LNCaP clone FGC (cell line): ENCODE measurements around the gene SKAP2.

ENCODE experiments used
- DNase-seq: peaks from one replicate; pipeline ENCODE4 v3.0.0-alpha.2; 2011; ENCODE audit warnings: low read depth
- H3K4me3 ChIP-seq: 2 replicates; pipeline ENCODE4 v1.5.1; 2011; ENCODE audit warnings: mild to moderate bottlenecking, low read depth, low read length, control low read depth
- TF ChIP-seq, protein P1 (sequence below): IDR thresholded peaks from 2 replicates; pipeline ENCODE4 v1.5.1; 2012; ENCODE audit warnings: mild to moderate bottlenecking; ENCODE audit not compliant: control insufficient read depth, insufficient read depth; ENCODE audit errors: extremely low read depth

SKAP2 gene

DNA sequence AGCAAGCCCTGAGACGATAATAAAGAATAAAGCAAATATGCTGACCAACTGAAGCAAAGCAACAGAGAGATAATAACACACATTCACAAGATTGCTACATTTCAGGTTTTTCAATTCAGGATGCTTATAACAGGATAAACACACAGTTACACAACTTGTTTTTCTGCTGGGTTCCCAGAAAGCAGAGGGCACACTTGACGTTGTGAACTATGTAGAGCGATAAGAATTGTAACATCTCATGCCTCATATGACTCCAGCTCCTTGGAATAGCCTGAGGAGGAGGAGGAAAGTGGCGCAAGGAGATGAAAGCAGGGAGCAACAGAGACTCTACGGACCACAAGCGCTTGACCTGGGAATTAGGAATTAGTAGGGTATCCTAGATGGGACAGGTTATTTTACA, 201.7 kb downstream of the SKAP2 start:
- DNase-seq, result no peak
- TF ChIP-seq, protein P1, sequence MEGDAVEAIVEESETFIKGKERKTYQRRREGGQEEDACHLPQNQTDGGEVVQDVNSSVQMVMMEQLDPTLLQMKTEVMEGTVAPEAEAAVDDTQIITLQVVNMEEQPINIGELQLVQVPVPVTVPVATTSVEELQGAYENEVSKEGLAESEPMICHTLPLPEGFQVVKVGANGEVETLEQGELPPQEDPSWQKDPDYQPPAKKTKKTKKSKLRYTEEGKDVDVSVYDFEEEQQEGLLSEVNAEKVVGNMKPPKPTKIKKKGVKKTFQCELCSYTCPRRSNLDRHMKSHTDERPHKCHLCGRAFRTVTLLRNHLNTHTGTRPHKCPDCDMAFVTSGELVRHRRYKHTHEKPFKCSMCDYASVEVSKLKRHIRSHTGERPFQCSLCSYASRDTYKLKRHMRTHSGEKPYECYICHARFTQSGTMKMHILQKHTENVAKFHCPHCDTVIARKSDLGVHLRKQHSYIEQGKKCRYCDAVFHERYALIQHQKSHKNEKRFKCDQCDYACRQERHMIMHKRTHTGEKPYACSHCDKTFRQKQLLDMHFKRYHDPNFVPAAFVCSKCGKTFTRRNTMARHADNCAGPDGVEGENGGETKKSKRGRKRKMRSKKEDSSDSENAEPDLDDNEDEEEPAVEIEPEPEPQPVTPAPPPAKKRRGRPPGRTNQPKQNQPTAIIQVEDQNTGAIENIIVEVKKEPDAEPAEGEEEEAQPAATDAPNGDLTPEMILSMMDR, result no peak
- H3K4me3 ChIP-seq, result no peak overlapping the region

DNA sequence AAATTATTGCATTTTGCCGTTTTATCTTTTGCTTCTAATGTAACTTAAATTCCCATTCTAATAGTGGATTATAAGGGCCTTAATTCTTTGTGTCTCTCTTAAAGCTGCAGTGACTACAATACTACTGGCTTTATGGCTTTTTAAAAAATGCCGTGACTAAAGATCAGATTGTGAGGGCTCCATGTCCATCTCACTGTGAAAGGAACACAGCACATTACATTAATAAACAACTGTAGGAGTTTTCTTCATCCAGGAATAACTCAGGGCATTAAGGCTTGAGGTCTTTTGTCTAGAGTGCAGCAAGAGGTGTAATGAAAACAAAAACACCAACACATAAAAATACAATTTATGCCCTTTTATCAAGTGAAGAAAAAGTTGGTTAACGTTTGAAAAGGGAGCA, 205.3 kb downstream of the SKAP2 start:
- no peak overlapping the region for H3K4me3 ChIP-seq
- TF ChIP-seq, protein P1, result no peak
- no peak for DNase-seq

DNA sequence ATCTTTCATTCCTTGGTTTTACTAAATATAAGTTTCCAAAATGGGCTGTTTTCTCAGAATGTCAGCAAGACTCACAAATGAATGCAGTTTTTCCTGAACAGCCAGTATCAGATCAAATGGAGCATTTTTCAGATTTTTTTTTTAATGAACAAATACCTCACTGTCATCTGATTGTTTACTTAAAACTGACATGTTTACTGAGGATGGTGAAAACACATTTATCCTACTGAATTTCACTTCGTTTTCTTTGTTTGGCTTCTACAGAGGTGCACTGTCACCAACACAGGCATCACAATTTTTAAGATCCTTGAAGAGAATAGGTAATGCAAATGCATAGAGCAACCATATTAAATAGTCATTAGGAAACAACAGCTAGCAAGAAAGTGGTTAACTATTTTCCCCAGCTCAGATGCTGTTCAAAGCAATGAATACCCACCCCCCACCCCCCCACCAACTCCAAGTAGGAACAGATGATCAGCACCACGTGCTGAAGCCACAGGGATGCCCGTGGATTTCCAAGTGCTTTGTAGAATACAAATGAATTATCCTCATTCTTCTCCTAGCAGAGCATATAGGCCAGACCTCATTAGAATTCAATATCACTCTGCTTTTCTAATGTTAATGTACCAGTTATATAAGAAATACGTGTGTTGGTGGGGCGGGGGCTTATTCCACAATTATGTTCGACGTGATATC, 205.9 kb downstream of the SKAP2 start:
- DNase-seq, result no peak
- TF ChIP-seq, protein P1, result no peak
- H3K4me3 ChIP-seq, result no peak overlapping the region

DNA sequence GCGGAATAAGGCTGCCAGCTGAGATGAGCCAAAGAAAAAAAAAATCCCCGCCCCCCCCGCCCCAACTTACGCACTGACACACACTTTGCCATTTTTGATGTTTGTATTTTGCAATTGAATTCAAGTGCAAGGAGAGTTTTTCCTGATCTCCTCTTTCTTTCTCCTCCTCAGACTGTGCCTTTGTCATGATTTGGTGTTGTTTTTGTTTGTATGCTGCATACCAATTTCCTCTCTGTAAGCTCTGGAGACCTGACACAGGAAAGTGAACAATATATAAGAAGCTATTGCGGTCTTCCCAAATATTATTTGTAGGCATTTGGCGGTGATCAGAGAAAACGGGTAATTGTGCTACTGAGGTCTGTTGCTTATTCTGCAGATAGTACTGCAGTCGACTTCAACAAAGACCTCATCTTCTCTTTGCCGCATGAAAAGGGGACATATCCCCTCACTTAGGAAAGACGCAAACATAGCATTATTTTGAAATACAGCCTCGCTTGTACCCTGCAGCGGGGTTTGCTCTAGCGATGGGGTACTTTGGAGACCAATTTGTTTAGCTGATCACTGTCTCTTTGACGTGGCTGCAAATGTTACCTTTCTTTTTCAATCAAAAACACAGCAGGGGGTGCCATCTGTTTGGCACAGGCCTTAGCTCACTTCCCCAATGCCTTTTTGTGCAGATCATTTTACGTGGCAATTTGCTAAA, 206.6 kb downstream of the SKAP2 start:
- TF ChIP-seq, protein P1, result no peak
- no peak overlapping the region for H3K4me3 ChIP-seq
- DNase-seq, result no peak

DNA sequence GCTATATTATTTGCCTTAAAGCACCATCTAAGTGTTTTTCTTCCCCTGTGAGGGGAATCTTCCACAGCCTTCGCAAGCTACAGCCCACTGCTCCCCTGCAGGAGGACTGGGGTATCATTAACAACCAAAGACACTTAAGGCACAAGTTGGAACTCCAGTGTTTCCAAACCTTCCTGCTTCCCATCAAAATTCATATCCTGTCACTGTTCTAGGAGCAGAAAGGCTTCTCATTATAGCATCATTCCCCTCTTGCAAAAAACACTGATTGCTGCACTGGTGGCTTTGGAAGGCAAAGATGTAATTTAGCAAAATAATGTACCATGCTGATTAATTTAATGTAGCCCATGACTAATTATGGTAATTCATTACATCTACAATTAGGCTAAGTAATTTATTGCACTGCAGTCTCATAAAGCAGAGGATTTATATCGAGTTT, 207.2 kb downstream of the SKAP2 start:
- no peak for DNase-seq
- no peak overlapping the region for H3K4me3 ChIP-seq
- TF ChIP-seq, protein P1, result no peak

DNA sequence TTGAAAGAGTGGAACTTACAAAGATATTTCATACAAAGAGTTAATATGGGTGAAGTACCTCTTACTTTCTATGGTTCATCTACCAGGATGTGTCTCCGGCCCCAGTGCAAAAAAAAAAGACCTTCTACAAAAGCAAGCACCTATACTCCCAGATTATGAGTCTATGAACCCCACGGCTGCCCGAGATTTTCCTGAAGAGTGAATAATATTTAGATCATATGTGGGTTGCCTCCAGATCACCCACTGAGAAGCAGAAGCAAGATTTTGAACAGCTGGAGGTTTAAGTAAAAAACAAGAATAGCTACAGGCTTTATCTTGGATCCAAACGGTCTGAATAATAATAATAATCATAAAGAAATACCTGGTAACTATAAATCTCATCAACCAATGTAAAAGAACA, 207.7 kb downstream of the SKAP2 start:
- no peak overlapping the region for H3K4me3 ChIP-seq
- DNase-seq, result no peak
- TF ChIP-seq, protein P1, result no peak
